HG03571 (cell line): ENCODE measurements around the gene RASGEF1C.
"Not testable (repeated sequence)": the region's sequence is repeated elsewhere in the genome, so short reads cannot be mapped to it uniquely, and the experiment has no call there.

Experiments used
- ATAC-seq: cut with Tn5 transposase; IDR thresholded peaks from one replicate; pipeline ENCODE4 v1.9.1; 2021; ENCODE audit not compliant: unreplicated experiment

RASGEF1C gene

DNA sequence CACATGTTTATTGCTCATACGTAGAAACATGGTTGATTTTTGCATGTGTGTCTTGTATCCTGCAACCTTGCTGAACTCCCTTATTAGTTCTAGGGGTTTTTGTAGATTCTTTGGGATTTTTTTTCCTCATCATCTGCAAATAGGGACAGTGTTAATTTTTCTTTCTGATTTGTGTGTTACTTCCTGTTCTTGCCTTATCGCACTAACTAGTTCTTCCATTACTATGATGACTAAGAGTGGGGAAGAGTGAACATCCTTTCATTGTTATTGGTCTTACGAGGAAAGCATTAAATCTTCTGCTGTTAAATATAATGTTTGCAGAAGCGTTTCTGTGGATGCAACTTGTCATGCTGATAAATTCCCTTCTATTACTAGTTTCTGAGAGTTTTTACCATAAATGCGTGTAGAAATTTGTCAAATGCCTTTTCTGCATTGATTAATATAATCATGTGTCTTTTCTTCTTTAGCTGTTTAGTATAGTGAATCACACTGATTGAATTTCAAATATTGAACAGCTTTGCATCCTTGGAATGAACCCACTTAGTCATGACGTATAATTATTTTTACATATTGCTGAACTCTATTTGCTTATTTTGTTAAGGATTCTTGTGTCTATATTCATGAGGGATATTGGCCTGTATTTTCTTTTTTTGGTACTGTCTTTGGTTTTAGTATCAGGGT lies 105.4 kb downstream of the RASGEF1C start:
- no peak for ATAC-seq

DNA sequence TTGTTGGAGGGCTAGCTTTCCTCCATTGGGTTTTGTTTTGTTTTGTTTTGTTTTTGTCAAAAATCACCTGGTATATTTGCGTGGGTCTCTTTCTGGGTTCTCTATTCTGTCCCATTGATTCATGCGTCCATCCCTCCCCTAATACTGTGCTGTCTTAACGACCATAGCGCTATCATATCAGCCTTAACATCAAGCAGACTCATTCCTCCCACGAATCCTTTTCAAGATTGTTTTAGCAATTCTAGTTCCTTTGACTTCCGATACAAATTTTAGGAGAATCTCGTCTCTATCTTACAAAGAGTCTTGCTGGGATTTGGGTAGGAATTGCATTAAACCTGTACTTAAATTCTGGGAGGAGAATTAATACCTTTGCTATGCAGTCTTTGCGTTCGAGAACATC lies 106.4 kb downstream of the RASGEF1C start:
- ATAC-seq: no peak

GRCh38 chr5:180101451-180102105 lies 107.4 kb downstream of the RASGEF1C start:
- ATAC-seq: no peak

DNA sequence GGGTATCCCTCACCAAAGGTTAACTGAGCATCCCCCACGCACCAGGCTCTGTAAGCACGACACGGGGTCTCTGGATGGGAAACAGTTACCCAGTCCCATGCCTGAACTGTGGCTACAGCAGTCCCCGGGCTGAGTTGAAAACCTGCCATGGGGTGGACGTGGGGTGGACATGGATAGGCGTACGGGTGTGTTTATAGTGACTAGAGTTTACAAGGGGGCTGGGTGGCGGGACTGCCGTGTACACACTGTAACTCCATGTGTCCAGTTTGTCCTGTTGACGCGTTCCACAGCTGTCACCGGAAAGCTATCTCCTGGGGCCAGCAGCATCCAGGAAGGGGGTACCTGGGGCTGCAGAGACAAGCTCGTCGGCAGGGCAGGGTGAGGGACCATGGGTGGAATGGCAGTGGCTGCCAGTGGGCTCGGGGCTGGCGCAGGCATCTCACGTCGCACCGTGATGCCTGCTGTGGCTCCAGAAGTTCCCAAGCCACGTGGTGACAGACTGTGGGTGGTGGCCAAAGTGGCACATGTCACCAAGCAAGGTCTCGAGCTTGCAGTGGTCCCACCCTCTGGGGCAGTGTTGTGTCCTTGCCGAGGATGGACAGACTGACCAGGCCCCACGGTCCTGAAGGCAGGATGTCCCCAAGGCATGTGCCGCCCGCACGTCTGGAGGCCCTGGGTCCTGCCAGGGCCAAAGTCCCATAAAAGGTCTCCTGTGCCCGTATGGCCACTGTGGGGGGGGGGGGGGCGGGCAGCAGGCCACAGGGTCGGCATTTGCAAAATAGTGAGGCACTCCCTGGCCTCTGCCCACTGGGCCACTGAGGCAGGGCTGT lies 108.2 kb downstream of the RASGEF1C start:
- ATAC-seq: no peak

GRCh38 chr5:180099733-180100611 lies 109.0 kb downstream of the RASGEF1C start:
- ATAC-seq: no peak

GRCh38 chr5:180098991-180099732 lies 109.8 kb downstream of the RASGEF1C start:
- ATAC-seq: no peak

- ATAC-seq: no peak
These were observed 110.5 kb downstream of the RASGEF1C start for GRCh38 chr5:180098526-180098925.

GRCh38 chr5:180097926-180098325 lies 111.1 kb downstream of the RASGEF1C start:
- ATAC-seq: no peak

DNA sequence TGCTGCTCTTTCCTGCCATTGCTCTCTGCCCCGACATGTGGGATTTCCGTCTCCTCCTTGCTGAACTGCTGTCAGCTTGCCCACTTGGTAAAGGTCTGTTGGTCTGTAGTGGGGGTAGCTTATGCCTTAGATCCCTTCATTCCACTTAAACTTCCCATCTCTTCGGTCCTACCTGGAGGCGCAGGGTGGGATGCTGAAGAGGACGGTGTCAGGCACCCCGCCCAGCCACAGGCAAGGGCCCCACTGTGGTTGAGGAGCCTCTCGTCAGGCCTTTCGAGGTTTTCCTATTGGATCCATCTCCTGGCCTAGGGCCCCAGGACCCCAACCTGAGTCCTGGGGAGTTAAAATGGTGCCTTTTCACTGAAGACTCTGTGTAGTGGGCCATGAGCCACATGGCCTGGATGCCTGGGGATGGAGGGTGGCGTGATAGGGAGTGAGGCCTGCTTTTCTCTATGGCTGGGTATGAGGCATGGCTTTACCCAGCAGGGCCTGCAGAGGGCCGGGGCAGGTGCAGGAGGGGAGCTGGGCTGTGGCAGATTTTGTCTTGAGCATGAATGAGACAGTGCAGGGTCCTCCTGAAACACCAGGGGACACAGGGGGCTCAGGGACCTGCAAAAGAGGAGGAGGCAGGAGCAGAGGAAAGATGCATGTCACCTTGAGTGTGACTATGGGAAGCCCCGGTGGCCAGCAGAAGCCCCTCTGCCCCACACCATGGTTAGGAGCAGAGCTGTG lies 111.7 kb downstream of the RASGEF1C start:
- ATAC-seq: no peak

DNA sequence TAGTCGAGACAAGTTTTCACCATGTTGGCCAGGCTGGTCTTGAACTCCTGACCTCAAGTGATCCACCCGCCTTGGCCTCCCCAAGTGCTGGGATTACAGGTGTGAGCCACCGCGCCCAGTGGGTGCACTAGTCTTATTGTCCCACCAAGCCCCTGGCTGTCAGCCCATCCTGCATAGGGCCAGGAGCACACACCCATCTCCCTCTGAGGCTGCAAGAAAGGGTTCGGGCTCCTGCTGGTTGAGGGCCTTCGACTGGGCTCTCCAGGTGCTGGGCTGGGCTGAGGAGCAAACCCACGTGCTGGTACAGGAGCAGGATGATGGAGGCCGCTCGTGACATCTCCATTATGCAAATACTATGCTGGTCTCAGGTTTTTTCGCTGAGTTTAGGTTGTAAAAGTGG lies 112.4 kb downstream of the RASGEF1C start:
- no peak for ATAC-seq

DNA sequence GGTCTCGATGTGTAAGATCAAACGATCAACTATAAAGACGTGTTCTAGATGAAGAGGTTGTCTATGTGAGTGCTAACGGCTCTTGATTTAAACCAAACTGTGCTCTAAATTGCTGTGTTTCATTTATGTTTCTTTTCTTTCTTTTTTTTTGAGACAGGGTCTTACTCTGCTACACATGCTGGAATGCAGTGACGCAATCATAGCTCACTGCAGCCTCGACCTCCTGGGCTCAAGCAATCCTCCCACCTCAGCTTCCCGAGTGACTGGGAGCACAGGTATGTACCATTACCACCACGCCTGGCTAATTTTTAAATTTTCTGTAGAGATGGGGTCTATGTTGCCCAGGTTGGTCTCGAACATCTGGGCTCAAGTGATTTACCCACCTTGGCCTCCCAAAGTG lies 113.5 kb downstream of the RASGEF1C start:
- no peak for ATAC-seq

- no peak for ATAC-seq
These were observed 115.2 kb downstream of the RASGEF1C start for GRCh38 chr5:180093651-180094382.

- no peak for ATAC-seq
These were observed 115.8 kb downstream of the RASGEF1C start for GRCh38 chr5:180093241-180093640.

- no peak for ATAC-seq
These were observed 118.1 kb downstream of the RASGEF1C start for GRCh38 chr5:180090769-180091546.

- ATAC-seq: no peak
These were observed 118.8 kb downstream of the RASGEF1C start for GRCh38 chr5:180090098-180090768.

DNA sequence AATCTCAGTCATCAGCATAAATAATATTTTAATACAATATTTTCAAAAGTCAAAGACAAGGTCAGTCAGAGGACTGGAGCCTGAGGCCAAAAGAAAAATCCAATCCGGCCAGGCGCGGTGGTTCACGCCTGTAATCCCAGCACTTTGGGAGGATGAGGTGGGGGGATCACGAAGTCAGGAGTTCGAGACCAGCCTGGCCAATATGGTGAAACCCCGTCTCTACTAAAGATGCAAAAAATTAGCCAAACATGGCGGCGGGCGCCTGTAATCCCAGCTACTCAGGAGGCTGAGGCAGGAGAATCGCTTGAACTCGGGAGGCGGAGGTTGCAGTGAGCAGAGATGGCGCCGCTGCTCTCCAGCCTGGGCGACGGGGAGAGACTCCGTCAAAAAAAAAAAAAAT lies 119.4 kb downstream of the RASGEF1C start:
- not testable (repeated sequence) for ATAC-seq

DNA sequence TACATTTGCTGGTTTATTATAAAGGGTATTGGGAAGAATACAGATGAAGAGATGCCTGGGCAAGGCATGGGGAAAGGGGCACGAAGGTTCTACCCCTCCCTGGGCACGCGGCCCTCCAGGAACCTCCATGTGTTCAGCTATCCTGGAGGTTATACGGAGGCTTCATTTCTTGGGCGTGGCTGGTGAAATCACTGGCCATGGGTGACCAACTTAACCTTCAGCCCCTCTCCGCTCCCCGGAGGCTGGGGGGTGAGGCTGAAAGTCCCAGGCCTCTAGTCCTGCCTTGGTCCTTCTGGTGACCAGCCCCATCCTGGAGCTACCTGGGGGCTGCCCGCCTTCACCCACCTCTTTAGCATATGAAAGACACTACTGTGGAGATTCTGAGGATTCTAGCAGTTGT lies 120.5 kb downstream of the RASGEF1C start:
- ATAC-seq: no peak
